HUDEP-2 (cell line): ENCODE results near the gene TPCN2.
A peak's percentile ranks its signal among the peaks of the same experiment; 100 is the strongest.
"Not testable (repeated sequence)": the region's sequence is repeated elsewhere in the genome, so short reads cannot be mapped to it uniquely, and the experiment has no call there.

Experiments
- DNase-seq, 76 experiments: peaks; one replicate each; lab custom pipeline; 2025; ENCODE audit not compliant: unreplicated experiment in 76 of 76; lab: John Stamatoyannopoulos, UW

The TPCN2 gene

GRCh38 chr11:69123593-69124545 lies 75.1 kb downstream of the TPCN2 start:
- DNase-seq: no peak

DNA sequence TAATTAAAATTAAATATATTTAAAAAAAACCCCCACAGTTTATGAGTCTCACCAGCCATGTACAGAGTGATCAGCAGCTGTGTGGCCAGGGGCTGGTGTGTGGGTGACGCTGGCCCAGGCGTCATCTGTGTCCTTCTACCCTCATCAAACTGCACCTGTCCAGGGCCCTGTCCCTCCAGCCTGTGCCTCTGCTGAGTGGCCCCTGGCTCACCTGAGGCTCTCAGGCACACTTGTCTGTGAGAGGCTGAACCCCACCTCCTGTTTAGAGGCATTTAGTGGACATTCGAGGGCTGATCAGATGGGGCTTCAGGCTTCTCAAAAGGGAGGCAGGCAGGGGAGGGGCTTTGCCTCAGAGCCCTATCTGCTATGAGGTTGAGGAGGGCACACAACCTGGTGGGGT lies 77.1 kb downstream of the TPCN2 start:
- no peak for DNase-seq

DNA sequence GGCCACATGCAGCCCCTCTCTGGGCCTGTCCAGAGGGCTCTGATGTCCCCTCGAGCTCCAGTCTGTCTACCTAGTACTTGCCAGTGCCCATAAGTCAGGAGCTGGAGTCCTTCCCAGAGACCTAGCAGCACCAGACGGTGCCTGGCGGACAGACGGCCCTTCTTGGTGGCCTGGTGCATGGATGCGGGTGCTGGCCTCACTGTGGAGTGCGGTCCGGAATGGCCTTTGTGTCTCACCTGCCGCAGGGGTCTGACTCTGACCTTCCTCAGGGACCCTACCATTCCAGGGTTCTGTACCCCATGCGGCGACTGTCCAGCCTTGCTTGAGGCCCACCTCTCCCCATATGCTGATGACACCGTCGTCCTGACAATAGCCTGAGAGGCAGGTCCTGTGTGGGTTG lies 77.6 kb downstream of the TPCN2 start:
- no peak for DNase-seq

DNA sequence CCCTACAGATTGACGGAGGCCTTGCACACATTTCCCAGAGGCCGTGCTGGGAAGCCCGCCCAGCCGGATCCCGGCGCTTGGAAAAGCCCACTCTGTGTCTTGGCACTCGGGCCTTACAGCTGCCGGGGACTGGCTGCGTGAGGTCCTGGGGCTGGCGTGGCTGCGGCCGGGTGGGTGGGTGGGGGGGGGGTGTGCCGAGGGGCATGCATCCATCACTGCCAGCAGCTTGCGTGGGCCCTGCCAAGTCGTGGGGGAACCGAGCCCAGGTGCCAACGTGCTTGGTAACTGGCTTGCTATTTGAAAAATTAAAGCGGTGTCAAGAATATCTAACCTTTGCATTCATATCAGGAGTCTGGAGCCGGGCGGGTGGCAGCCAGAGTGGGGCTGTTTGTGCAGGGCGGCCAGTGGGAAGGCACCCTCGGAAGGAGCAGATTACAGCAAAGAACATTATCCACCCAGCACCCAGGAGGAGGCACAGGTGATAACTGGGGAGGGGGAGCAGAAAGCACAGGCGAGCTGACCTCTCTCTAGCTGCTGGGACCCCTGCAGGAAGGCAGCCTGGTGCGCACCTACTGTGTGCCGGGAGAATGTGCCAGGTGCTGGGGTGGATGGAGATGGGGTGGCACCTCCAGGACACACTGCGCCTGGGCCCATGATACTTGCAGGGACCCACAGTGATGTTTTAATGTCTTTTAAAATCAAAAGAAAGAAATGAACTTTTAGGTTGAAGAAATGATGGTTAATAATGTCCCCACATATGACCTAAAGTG lies 78.5 kb downstream of the TPCN2 start:
- no peak for DNase-seq

- no peak for DNase-seq
Observed at GRCh38 chr11:69127884-69128283, 79.2 kb downstream of the TPCN2 start.

DNA sequence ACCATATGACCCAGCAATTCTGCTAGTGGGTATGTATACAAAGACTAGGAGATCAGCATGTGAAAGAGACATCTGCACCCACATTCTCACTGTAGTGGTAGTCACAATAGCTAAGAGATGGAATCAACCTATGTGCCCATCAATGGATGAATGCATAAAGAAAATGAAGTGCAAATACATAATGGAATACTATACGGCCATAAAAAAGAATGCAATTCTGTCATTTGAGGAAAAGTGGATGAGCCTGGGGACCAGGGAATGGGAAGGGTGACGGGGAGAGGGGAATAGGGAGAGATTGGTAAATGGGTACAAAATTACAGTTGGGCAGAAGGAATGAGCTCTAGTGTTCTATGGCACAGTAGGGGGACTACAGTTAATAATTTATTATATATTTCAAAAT lies 80.3 kb downstream of the TPCN2 start:
- no peak for DNase-seq

- DNase-seq: no peak
Observed at GRCh38 chr11:69129647-69130046, 80.9 kb downstream of the TPCN2 start.

DNA sequence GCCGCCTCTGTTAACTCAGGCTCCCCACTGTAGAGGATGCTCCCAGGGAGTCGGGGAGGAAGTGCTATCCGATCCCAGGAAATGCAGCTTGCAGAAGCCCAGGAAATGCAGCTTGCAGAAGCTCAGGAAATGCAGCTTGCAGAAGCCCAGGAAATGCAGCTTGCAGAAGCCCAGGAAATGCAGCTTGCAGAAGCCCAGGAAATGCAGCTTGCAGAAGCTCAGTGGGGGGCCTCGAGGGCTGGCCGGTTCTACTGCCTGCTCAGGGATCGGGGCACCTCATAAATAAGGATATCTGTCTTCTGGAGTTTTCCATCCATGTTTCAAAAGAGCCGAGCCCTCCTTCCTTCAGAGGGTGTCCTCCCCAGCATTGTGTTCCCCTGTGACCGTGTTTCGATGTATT lies 81.9 kb downstream of the TPCN2 start:
- no peak for DNase-seq

GRCh38 chr11:69131121-69131566 lies 82.4 kb downstream of the TPCN2 start:
- DNase-seq: no peak

DNA sequence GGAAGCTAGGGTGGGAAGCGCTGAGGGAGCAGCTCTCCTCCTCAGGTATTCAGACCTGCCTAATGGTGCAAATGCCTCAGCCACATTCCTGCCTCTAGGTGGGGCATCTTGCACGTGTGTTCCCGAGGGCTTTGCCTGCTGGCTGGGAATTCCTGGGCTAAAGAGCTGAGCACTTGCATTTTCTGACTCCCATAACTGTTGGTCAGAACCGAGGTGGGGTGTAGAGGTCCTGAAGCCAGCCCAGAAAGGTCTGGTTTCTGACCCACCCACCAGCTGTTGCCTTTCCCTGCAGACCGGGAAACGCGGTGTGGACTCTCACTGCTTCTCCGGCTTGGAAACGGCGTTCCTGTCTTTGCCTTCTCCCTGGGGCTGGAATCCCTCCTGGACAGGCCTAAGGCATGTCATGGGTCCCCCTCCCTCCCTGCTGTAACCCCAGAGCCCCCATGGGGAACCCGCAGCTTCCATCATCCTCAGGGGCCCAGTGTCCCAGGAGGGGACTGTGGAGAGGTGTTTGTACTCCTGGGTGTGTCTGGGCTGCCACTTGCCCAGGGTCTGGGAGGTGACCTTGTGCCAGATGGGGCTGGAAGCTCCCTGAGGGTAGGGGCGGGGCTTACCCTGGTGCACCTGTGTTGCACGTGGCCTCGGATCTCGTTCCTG lies 83.0 kb downstream of the TPCN2 start:
- DNase-seq: peak in 16 of 76 experiments; percentile 3 to 34 (median 6)

- DNase-seq: no peak
Observed at GRCh38 chr11:69132301-69132670, 83.6 kb downstream of the TPCN2 start.

GRCh38 chr11:69133251-69133650 lies 84.5 kb downstream of the TPCN2 start:
- DNase-seq: no peak

DNA sequence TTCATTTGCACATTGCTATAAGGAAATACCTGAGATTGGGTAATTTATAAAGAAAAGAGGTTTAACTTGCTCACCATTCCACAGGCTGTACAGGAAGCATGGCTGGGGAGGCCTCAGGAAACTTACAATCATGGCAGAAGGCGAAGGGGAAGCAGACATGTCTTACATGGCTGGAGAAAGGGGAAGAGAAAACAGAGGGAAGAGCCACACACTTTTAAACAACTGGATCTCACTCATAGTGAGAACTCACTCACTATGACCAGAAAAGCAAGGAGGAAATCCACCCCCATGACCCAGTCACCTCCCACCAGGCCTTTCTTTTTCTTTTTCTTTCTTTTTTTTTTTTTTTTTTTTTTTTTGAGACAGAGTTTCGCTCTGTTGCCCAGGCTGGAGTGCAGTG lies 85.5 kb downstream of the TPCN2 start:
- not testable (repeated sequence) for DNase-seq

DNA sequence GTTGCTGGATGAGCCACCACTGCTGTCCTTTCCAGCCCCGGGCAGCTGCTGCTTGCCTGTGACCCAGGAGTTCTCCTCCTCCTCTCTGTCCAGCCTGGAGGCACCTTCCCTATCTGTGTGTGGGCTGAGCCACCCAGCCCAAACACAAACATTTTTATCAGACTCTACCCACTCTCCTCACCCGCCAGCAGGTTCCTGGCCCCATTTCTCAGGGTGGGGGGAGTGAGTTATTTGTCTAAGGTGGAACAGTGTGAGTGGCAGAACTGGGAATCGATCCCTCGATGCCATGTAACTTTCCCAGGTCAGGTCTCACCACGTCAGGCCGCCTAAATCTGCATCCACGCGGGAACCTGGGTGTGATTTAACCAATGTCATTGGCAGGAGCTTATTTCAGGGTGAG lies 86.2 kb downstream of the TPCN2 start:
- no peak for DNase-seq

DNA sequence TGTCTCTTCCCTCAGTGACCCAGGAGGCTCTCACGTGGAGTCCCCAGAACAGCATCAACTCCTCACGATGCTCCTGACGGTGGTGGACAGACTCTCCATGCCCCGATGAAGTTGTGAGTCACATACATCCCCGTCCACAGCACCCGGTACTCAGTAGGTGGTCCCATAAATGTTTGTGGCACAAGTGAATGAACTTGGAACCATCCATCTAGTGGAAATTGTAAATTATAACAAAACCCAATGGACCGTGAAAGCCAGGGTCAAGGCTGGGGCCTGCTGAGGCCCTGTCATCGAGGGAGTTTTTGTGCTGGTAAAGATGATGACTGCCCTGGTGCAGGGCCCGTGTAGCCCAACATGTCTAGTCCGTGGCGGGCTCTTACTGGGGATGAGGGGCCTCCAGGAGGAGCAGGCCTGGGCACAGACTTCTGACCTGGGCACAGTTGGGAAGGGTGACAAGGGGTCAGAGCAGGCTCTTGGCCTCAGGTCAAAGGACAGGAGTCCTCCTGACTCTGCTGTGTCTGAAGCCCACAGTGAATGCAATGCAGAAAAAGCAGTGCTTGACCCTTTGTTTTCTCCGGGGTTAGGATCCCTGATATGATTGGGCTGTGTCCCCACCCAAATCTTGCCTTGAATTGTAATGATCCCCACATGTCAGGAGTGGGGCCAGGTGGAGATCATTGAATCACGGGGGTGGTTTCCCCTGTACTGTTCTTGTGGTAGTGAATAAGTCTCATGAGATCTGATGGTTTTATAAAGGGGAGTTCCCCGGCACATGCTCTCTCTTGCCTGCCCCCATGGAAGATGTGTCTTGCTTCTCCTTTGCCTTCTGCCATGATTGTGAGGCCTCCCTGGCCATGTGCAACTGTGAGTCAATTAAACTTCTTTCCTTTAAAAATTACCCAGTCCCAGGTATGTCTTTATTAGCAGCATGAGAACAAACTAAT lies 87.0 kb downstream of the TPCN2 start:
- DNase-seq: no peak

- no peak for DNase-seq
Observed at GRCh38 chr11:69136471-69136870, 87.7 kb downstream of the TPCN2 start.

DNA sequence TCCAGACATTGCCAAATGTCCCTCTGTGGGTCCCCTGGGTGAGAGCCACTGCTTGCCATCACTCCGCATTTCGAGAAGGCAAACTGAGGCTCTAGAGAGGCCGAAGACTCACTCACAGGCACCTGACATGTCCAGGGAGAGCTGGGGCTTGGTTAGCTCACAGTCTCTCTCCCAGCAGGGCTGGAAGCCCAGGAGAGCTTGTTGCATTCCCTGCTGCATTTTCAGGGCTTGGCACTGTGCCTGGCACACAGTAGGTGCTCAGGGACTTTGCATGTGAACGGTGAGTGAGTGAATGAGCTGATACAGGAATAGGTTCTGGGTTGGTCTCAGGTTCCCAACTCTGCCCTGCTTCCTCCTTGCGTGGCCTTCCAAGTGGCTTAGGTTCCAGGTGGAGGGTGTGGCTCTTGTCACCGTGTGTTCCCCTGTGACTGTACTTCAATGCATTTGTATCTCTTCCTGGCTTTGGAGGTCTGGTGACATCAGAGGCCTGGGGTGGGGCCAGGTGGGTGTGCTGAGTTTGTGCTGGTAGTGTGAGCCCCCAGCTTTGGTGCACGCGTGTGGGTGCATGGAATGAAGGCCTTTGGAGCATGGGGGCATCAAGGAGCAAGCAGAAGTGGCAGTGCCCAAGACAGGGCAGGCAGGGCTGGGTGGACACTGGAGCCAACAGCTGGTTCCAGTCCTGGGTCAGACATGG lies 88.6 kb downstream of the TPCN2 start:
- DNase-seq: no peak

DNA sequence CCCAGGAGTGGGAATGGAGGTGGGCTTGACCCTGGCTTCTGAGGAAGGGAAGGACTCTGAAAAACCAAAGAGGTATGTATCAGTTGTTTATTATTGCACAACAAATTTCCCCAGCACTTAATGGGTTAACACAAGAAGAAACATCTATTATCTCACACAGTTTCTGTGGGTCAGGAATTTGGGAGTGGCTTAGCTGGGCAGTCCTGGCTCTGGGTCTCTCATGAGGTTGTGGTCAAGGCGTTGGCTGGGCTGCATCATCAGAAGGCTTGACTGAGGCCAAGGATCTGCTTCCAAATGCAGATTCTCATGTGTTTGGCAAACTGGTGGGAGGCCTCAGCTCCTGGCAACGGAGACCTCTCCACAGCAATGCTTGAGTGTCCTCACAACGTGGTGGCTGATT lies 89.5 kb downstream of the TPCN2 start:
- DNase-seq: peak in 1 of 76 experiments; percentile 10

DNA sequence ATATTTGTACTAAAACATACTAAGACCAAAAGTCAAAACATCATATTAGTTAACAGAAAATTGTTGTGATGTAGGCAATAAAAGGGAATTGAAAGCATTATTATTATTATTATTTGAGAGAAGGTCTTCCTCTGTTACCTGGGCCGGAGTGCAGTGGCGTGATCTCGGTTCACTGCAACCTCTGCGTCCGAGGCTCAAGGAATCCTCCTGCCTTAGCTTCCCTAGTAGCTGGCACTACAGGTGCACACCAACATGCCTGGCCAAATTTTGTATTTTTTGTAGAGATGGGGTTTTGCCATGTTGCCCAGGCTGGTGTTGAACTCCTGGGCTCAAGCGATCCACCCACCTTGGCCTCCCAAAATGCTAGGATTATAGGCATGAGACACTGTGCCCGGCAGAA lies 91.4 kb downstream of the TPCN2 start:
- not testable (repeated sequence) for DNase-seq

GRCh38 chr11:69140635-69141034 lies 91.9 kb downstream of the TPCN2 start:
- DNase-seq: no peak
